ENCODE measurements around the gene TTC7B.

GRCh38 chr14:90828642-90829487, 12.6 kb upstream of the TTC7B start:
- TF ChIP-seq POLR2A (IDR thresholded peaks at IDR 0.05) = no peak
- TF ChIP-seq, protein P1, sequence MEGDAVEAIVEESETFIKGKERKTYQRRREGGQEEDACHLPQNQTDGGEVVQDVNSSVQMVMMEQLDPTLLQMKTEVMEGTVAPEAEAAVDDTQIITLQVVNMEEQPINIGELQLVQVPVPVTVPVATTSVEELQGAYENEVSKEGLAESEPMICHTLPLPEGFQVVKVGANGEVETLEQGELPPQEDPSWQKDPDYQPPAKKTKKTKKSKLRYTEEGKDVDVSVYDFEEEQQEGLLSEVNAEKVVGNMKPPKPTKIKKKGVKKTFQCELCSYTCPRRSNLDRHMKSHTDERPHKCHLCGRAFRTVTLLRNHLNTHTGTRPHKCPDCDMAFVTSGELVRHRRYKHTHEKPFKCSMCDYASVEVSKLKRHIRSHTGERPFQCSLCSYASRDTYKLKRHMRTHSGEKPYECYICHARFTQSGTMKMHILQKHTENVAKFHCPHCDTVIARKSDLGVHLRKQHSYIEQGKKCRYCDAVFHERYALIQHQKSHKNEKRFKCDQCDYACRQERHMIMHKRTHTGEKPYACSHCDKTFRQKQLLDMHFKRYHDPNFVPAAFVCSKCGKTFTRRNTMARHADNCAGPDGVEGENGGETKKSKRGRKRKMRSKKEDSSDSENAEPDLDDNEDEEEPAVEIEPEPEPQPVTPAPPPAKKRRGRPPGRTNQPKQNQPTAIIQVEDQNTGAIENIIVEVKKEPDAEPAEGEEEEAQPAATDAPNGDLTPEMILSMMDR (IDR thresholded peaks at IDR 0.05) = no peak

Measured in esophagus squamous epithelium (tissue), 4 donors.